Hepatocyte (in vitro differentiated cells): ENCODE data around the gene DPYSL3.

Source experiments
- CTCF ChIP-seq: fragments of 200-600 bp; sonication (generic); IDR thresholded peaks from 2 replicates; pipeline ENCODE4 v1.5.1; 2016; ENCODE audit warnings: antibody characterized with exemption, mild to moderate bottlenecking; ENCODE audit not compliant: poor library complexity
- EZH2 ChIP-seq: fragments of 200-600 bp; sonication (generic); IDR thresholded peaks from 2 replicates; pipeline ENCODE4 v1.6.1; 2016; ENCODE audit warnings: antibody characterized with exemption, mild to moderate bottlenecking, borderline replicate concordance
- EZH2phosphoT487 ChIP-seq: fragments of 200-600 bp; sonication (generic); IDR thresholded peaks from one replicate; pipeline ENCODE4 v1.6.1; 2018; ENCODE audit warnings: antibody characterized with exemption, mild to moderate bottlenecking, low read depth, moderate library complexity; ENCODE audit not compliant: unreplicated experiment, severe bottlenecking

DNA sequence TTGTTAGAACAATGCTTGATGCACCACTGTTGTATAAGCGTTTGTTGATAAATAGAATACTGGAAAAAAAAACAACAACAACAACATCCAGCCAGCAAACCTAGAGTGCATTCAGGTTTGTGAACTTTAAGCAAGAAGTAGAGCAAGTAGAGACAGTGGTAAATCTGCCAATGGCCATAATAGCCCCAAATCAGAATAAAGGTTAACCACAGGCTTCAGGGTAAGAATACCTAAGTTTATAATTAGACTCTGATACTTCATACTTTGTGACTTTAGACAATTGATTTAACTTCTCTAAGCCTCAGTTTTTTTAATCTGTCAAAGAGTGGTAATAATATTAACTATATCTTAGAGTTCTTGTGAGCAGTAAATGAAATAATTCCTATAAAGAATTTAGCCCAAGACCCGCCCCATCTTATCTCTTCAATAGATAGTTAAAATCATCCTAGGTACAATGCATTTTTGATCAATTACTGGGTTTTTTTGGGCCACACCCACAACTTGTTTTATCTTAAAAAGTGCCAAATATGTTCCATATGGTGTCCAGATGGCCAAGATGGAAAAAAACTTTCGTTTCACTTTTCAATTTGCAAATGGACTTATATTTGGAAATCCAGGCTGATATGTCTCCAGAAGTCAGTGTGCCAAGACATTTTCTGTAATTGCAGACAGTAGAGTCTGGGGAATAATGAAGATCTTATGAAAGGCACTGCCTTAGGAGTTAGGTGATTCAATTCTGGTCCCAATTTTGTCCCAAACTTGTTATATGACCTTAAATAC, 24.5 kb upstream of the DPYSL3 start:
- TF ChIP-seq CTCF: no peak
- no peak for TF ChIP-seq EZH2
- TF ChIP-seq EZH2phosphoT487: no peak
